22Rv1 (cell line): ENCODE data around the gene KLRF1.

ENCODE experiments used
- ZFX ChIP-seq: fragments of 450-650 bp; IDR thresholded peaks from 2 replicates; pipeline ENCODE4 v1.6.1; 2017; ENCODE audit warnings: antibody characterized with exemption, borderline replicate concordance
- TF ChIP-seq, protein P1 (sequence below): fragments of 450-650 bp; IDR thresholded peaks from 2 replicates; pipeline ENCODE4 v1.5.1; 2017; ENCODE audit warnings: mild to moderate bottlenecking

GRCh38 chr12:9868951-9869306 lies 41.6 kb downstream of the KLRF1 start:
- TF ChIP-seq, protein P1, sequence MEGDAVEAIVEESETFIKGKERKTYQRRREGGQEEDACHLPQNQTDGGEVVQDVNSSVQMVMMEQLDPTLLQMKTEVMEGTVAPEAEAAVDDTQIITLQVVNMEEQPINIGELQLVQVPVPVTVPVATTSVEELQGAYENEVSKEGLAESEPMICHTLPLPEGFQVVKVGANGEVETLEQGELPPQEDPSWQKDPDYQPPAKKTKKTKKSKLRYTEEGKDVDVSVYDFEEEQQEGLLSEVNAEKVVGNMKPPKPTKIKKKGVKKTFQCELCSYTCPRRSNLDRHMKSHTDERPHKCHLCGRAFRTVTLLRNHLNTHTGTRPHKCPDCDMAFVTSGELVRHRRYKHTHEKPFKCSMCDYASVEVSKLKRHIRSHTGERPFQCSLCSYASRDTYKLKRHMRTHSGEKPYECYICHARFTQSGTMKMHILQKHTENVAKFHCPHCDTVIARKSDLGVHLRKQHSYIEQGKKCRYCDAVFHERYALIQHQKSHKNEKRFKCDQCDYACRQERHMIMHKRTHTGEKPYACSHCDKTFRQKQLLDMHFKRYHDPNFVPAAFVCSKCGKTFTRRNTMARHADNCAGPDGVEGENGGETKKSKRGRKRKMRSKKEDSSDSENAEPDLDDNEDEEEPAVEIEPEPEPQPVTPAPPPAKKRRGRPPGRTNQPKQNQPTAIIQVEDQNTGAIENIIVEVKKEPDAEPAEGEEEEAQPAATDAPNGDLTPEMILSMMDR: no peak
- TF ChIP-seq ZFX: no peak
